Measurements from ENCODE around the gene SLFN12L. TPM values are rescaled to one million over a fixed set of nuclear protein-coding genes. Genes with fewer than 3 reads are reported as not detected.

SLFN12L gene
- total and polyA plus RNA-seq, 10 of the 15 experiments (the other 5 are each of a cell fraction or from before 2014, with no cell fraction given), result 1.0 to 21.3 (median 9.4) TPM

GRCh38 chr17:35467824-35468223 lies 69.7 kb downstream of the SLFN12L start:
- Histone ChIP-seq H3K36me3 (ENCODE audit: control insufficient read depth in 2 of 2, insufficient read depth in 2 of 2, low read length in 1 of 2) (no peaks in the 10 kb centered on the region), H3K9me3 (replicated peaks; ENCODE audit: control insufficient read depth, insufficient read depth, low read length) (no peaks in the 10 kb centered on the region), H3K27ac (ENCODE audit: control insufficient read depth, insufficient read depth) (no peak overlapping the region), H3K4me3 (no peak overlapping the region), H4K20me1 (ENCODE audit: control insufficient read depth, insufficient read depth) (no peaks in the 10 kb centered on the region), H3K9ac (ENCODE audit: control insufficient read depth, insufficient read depth, low read length) (no peak overlapping the region), H3K4me2 (ENCODE audit: control insufficient read depth, insufficient read depth) (no peak overlapping the region), H3K4me1 (ENCODE audit: control insufficient read depth, insufficient read depth, low read length) (no peaks in the 10 kb centered on the region), H3K79me2 (ENCODE audit: control insufficient read depth, insufficient read depth, low read length) (no peaks in the 10 kb centered on the region), H3K27me3 (replicated peaks in 1 of 2; ENCODE audit: control insufficient read depth in 2 of 2, insufficient read depth in 2 of 2, low read length in 1 of 2) (no peaks in the 10 kb centered on the region), H2AFZ (ENCODE audit: control insufficient read depth, low read depth, low read length) (no peak overlapping the region)
- intact Hi-C loops (cut with micrococcal nuclease; ENCODE audit: unreplicated experiment) (no loop called here), in situ Hi-C loops (cut with MboI) (no loop called here)
- ATAC-seq (no peak), DNase-seq (ENCODE audit: low read depth, low spot score) (no peak), FAIRE-seq (no peak)
- WGBS (ENCODE audit: insufficient coverage, insufficient replicate concordance, low lambda C conversion rate, missing lambda C conversion rate), result 24% methylated on average over 4 of the region's 4 CpGs
- no peak for TF ChIP-seq CEBPZ (IDR thresholded peaks at IDR 0.05; ENCODE audit: low read depth, low read length)
- no peak for TF ChIP-seq ZNF592 (IDR thresholded peaks at IDR 0.05)
- TF ChIP-seq ATF2 (IDR thresholded peaks at IDR 0.05; ENCODE audit: low read length), result no peak
- ChIA-PET CTCF (no interaction called here), POLR2A (no interaction called here), RAD21 (ENCODE audit: unreplicated experiment) (interaction anchor here (0.9 kb wide), 1 partner anchor 66 kb away, joined by 3 read pairs; no protein-coding TSS in a partner anchor), SMC1A (ENCODE audit: uncharacterized antibody, unreplicated experiment) (no interaction called here)
- BruUV-seq (replicated peaks), result no TSS peak

All from GM12878 (cell line).